Activated CD4-positive, alpha-beta memory T cell treated with anti-CD3 and anti-CD28 coated beads for 36 hours (primary cell): Measurements from ENCODE around the gene PCDHAC2. TPM values are rescaled to one million over a fixed set of nuclear protein-coding genes. Genes with fewer than 3 reads are reported as not detected.

Source experiments
- total RNA-seq, 2 experiments: library from RNA; stranded (reverse); gene quantifications; one replicate each; pipeline ENCODE4 v1.2.3, GENCODE V29; 2021

PCDHAC2 gene
- total RNA-seq, 2 experiments from 2014 or later, result not detected

Other genes starting within 250 kb of the PCDHAC2 start
- gene PCDHA1, start 180.3 kb upstream of the PCDHAC2 start, total RNA-seq, result not detected
- not detected for gene PCDHA2, start 171.6 kb upstream of the PCDHAC2 start, total RNA-seq
- gene PCDHA3, start 165.4 kb upstream of the PCDHAC2 start, total RNA-seq, result not detected
- not detected for gene PCDHA4, start 159.4 kb upstream of the PCDHAC2 start, total RNA-seq
- gene PCDHA5, start 144.9 kb upstream of the PCDHAC2 start, total RNA-seq, result not detected
- not detected for gene PCDHA6, start 138.5 kb upstream of the PCDHAC2 start, total RNA-seq
- gene PCDHA7, start 132.2 kb upstream of the PCDHAC2 start, total RNA-seq, result not detected
- not detected for gene PCDHA8, start 125.3 kb upstream of the PCDHAC2 start, total RNA-seq
- gene PCDHA9, start 118.1 kb upstream of the PCDHAC2 start, total RNA-seq, result not detected
- gene PCDHA10, start 110.6 kb upstream of the PCDHAC2 start, total RNA-seq, result not detected
- not detected for gene PCDHA11, start 97.5 kb upstream of the PCDHAC2 start, total RNA-seq
- not detected for gene PCDHA12, start 91.2 kb upstream of the PCDHAC2 start, total RNA-seq
- not detected for gene PCDHA13, start 84.4 kb upstream of the PCDHAC2 start, total RNA-seq
- gene PCDHAC1, start 40.2 kb upstream of the PCDHAC2 start, total RNA-seq, result not detected
- gene PCDHB1, start 84.9 kb downstream of the PCDHAC2 start, total RNA-seq, result not detected
- under 1 TPM in 1 of 2 experiments, not detected in 1; 0.17 TPM for gene PCDHB2, start 128.1 kb downstream of the PCDHAC2 start, total RNA-seq
- not detected for gene PCDHB3, start 134.0 kb downstream of the PCDHAC2 start, total RNA-seq
- gene PCDHB4, start 155.3 kb downstream of the PCDHAC2 start, total RNA-seq, result not detected
- not detected for gene PCDHB5, start 168.7 kb downstream of the PCDHAC2 start, total RNA-seq
- gene PCDHB6, start 183.6 kb downstream of the PCDHAC2 start, total RNA-seq, result not detected
- not detected for gene PCDHB7, start 206.2 kb downstream of the PCDHAC2 start, total RNA-seq
- gene PCDHB8, start 211.3 kb downstream of the PCDHAC2 start, total RNA-seq, result not detected
- not detected for gene PCDHB16, start 215.9 kb downstream of the PCDHAC2 start, total RNA-seq
- not detected for gene PCDHB9, start 220.7 kb downstream of the PCDHAC2 start, total RNA-seq
- not detected for gene PCDHB10, start 225.9 kb downstream of the PCDHAC2 start, total RNA-seq
- not detected for gene PCDHB11, start 233.2 kb downstream of the PCDHAC2 start, total RNA-seq
- not detected for gene PCDHB12, start 242.2 kb downstream of the PCDHAC2 start, total RNA-seq
- gene PCDHB13, start 247.4 kb downstream of the PCDHAC2 start, total RNA-seq, result not detected